ENCODE measurements around the gene DPF3. TPM values are rescaled to one million over a fixed set of nuclear protein-coding genes. Genes with fewer than 3 reads are reported as not detected.

DPF3 gene
- total RNA-seq, 6 experiments from 2014 or later, result 1.2 to 5.7 (median 2.9) TPM

DNA sequence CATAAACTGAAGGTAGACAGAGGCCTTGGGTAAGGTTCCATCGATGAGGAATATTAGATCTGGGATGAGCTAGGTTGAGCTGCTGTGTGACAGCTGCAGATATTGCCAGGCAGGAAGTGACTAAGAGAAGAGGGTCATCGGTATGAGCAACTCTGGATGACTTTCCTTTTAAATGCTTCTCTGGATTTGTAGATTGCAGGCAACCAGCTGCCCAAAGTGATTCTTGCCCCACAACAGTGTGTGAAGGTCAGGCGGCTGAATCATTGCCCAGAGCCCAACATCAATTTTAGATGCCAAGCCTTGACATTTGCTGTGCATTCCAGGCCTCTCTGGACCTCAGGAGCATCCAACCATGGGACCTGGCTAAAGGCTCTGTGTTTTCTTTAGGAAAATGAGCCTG, 255.9 kb downstream of the DPF3 start:
- TF ChIP-seq, protein P1, sequence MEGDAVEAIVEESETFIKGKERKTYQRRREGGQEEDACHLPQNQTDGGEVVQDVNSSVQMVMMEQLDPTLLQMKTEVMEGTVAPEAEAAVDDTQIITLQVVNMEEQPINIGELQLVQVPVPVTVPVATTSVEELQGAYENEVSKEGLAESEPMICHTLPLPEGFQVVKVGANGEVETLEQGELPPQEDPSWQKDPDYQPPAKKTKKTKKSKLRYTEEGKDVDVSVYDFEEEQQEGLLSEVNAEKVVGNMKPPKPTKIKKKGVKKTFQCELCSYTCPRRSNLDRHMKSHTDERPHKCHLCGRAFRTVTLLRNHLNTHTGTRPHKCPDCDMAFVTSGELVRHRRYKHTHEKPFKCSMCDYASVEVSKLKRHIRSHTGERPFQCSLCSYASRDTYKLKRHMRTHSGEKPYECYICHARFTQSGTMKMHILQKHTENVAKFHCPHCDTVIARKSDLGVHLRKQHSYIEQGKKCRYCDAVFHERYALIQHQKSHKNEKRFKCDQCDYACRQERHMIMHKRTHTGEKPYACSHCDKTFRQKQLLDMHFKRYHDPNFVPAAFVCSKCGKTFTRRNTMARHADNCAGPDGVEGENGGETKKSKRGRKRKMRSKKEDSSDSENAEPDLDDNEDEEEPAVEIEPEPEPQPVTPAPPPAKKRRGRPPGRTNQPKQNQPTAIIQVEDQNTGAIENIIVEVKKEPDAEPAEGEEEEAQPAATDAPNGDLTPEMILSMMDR (IDR thresholded peaks at IDR 0.05), result no peak
- no peak for TF ChIP-seq POLR2A (IDR thresholded peaks at IDR 0.05)
- intact Hi-C loops (cut with DNase I), result no loop called here
- H3K27me3 ChIP-seq, result no peaks in the 10 kb centered on the region
- H3K36me3 ChIP-seq, result no peaks in the 10 kb centered on the region
- no peaks in the 10 kb centered on the region for H3K9me3 ChIP-seq
- DNase-seq, result no peak
- H3K4me3 ChIP-seq, result no peak overlapping the region
- no peak overlapping the region for H3K27ac ChIP-seq
- no peaks in the 10 kb centered on the region for H3K4me1 ChIP-seq
- WGBS (ENCODE audit: insufficient coverage, low coverage, low lambda C conversion rate, missing lambda C conversion rate), result 85% methylated on average over 2 of the region's 3 CpGs
- ATAC-seq, result peak in 1 of 4 donors; percentile 48

- DNase-seq (no peak), ATAC-seq (no peak)
- Histone ChIP-seq H3K9me3 (no peaks in the 10 kb centered on the region), H3K27ac (no peak overlapping the region), H3K27me3 (no peaks in the 10 kb centered on the region), H3K4me3 (no peak overlapping the region), H3K4me1 (no peaks in the 10 kb centered on the region), H3K36me3 (no peaks in the 10 kb centered on the region)
- intact Hi-C loops (cut with DNase I), result no loop called here
- WGBS (ENCODE audit: insufficient coverage, low coverage, low lambda C conversion rate, missing lambda C conversion rate), result 93% methylated on average over 3 of the region's 4 CpGs
- no peak for TF ChIP-seq POLR2A (IDR thresholded peaks at IDR 0.05)
- TF ChIP-seq, protein P1 (IDR thresholded peaks at IDR 0.05), result no peak
Observed at GRCh38 chr14:72636871-72637270, 257.0 kb downstream of the DPF3 start.

- Histone ChIP-seq H3K4me3 (no peak overlapping the region), H3K9me3 (no peaks in the 10 kb centered on the region), H3K36me3 (no peaks in the 10 kb centered on the region), H3K27me3 (no peaks in the 10 kb centered on the region), H3K4me1 (no peaks in the 10 kb centered on the region), H3K27ac (no peak overlapping the region)
- TF ChIP-seq, protein P1 (IDR thresholded peaks at IDR 0.05), result no peak
- TF ChIP-seq POLR2A (IDR thresholded peaks at IDR 0.05), result no peak
- no peak for ATAC-seq
- intact Hi-C loops (cut with DNase I), result no loop called here
- DNase-seq, result no peak
- WGBS (ENCODE audit: insufficient coverage, low coverage, low lambda C conversion rate, missing lambda C conversion rate), result 85% methylated on average over 1 of the region's 1 CpG
Observed at GRCh38 chr14:72636094-72636493, 257.8 kb downstream of the DPF3 start.

- Histone ChIP-seq H3K27ac (no peak overlapping the region), H3K4me1 (no peaks in the 10 kb centered on the region), H3K4me3 (no peak overlapping the region), H3K9me3 (no peaks in the 10 kb centered on the region), H3K27me3 (no peaks in the 10 kb centered on the region), H3K36me3 (no peaks in the 10 kb centered on the region)
- intact Hi-C loops (cut with DNase I), result no loop called here
- no peak for TF ChIP-seq POLR2A (IDR thresholded peaks at IDR 0.05)
- DNase-seq (no peak), ATAC-seq (no peak)
- 80% methylated on average over 3 of the region's 4 CpGs for WGBS (ENCODE audit: insufficient coverage, low coverage, low lambda C conversion rate, missing lambda C conversion rate)
Observed at GRCh38 chr14:72634691-72635616, 258.9 kb downstream of the DPF3 start.

- Histone ChIP-seq H3K27me3 (no peaks in the 10 kb centered on the region), H3K4me3 (no peak overlapping the region), H3K36me3 (no peaks in the 10 kb centered on the region), H3K4me1 (no peaks in the 10 kb centered on the region), H3K9me3 (no peaks in the 10 kb centered on the region), H3K27ac (no peak overlapping the region)
- intact Hi-C loops (cut with DNase I), result no loop called here
- WGBS (ENCODE audit: insufficient coverage, low coverage, low lambda C conversion rate, missing lambda C conversion rate), result 76% methylated on average over 4 of the region's 5 CpGs
- no peak for TF ChIP-seq POLR2A (IDR thresholded peaks at IDR 0.05)
- TF ChIP-seq, protein P1 (IDR thresholded peaks at IDR 0.05), result no peak
- ATAC-seq, result no peak
- no peak for DNase-seq
Observed at GRCh38 chr14:72633551-72633950, 260.4 kb downstream of the DPF3 start.

All from right lobe of liver (tissue), 6 donors.